Stimulated activated CD4-positive, alpha-beta T cell treated with anti-CD3 and anti-CD28 coated beads, Interleukin-2, amount 100 ng/mL, for 4 hours (primary cell): ENCODE results near the gene HSP90AA1.
"Not testable (repeated sequence)": the region's sequence is repeated elsewhere in the genome, so short reads cannot be mapped to it uniquely, and the experiment has no call there.

ENCODE experiments used
- DNase-seq: peaks from one replicate; pipeline ENCODE4 v3.0.0-alpha.2; 2020; ENCODE audit warnings: low read depth

HSP90AA1 gene

DNA sequence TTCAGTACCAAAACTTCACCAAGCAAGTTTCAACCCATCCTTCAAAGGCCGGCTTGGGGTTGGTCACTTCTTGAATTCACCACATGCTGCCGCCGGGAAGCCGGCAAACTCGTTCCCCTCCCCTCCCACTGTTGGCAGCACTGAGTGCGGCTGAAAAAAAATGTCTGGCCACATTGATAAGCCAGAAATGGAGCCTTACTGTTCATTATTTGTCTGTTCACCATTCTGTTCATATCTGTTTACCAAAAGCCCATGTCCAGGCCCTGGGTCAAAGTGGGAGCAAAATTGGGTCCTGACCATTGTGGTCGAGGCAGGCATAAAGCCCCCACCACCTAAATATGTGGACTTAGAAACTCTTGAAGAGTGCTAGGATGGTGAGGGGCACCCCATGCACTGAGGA is 7.3 kb upstream of the HSP90AA1 start:
- DNase-seq, result no peak

DNA sequence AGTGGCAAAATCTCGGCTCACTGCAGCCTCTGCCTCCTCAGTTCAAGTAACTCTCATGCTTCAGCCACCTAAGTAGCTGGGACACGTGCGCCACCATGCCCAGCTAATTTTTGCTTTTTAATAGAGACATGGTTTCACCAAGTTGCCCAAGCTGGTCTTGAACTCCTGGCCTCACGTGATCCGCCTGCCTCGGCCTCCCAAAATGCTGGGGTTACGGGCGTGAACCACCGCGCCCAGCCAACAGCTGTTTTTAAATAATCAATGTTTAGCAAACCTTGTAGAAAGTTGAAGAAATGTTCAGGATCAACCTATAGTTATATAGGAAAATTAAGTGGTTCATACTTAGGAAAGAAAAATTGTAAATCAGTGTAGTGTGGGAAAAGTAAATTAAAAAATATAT is 6.0 kb upstream of the HSP90AA1 start:
- DNase-seq, result no peak

DNA sequence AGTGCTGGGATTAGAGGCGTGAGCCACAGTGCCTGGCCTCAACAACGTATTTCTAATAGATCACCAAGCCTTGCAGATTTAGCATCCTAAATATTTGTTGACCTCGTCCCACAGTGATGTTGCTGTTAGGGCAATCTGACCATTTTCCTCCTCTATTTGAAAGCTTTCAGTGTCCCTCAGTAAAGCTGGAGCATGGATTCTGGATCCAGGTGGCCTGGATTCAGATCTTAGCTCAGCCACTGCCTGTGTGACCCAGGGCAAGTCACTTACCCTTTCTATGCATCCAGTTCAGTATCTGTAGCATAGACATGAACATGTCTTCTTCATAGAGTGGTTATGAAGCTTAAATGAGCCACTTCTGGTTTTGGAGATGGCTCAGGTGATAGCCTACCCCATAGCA is 3.9 kb upstream of the HSP90AA1 start:
- DNase-seq, result no peak

DNA sequence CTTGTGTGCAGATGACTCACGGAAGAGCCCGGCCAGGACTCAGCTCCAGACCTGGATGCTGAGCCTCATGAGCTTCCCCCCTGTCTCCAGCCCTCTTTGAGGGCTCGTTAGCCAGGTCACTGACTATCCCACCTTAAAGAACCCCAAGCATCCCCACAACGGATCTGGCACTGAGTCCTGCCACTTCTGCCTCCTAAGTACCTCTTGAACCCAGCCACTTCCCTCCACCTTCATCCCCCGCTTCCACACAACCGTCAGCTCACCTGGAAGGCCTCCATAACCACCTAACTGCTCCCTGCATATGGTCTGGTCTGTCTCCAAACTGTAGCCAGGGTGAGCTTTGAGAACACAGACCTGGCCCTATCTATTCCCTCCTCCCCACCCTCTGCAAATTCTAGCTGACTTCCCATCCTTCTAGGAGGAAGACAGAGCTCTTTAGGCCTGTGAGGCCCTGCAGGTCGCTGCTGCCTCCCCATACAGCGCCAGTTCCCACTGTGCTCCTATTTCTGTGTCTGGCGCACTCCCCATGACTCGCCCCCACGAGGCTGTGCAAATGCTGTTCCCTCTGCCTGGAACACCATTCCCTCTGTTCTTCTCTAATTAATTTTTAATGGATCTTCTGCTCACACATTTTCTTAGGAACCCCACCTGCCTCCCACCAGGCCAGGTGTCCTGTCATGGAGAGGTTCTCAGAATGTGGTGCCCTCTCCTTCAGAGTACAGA is 2.9 kb upstream of the HSP90AA1 start:
- no peak for DNase-seq

DNA sequence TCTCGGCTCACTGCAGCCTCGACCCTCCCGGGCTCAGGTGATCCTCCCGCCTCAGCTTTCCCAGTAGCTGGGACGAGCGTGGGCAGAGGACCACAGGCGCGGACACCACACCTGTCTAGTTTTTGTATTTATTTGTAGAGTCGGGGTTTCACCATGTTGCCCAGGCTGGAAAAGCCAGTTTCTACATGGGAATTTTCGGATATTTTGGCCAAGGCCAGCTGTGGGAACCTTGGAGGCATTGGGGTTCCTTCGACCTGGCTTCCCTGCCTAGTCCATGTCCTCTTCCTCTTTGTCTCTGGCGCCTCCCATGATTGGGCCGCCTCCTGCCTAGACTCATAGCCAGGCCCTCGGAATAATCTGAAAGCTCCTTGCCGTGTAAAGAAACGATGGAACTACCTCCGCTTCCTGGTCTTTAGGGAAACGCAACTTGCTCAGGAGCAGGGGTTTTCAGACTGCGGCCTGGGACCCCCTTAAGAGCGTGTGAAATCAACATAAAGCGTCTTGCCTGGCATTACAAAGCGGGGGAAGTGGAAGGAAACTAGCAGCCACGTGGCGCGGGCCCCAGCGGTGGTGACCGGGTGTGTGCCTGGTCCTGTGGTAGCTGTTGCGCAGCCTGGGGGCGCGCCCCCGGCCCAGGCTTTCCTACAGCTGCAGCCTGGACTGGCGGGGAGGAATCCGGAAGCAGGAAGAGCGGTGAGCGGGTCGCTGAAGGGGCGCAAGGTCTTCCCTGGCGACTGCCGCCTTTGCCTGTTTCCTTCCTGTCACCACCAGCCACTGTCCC is 1.4 kb upstream of the HSP90AA1 start:
- peak; percentile 66 for DNase-seq

DNA sequence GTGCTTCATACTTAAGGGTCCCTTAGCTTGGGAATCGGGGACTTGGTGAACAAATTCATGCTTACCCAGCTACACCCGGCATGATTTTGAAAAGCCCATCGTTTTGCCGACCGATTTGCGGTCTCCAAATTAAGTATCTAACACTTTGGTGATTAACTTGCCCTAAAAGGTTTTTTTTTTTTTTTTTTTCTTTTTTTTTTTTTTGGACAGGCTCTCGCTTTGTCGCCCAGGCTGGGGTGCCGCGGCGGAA is 843 bp upstream of the HSP90AA1 start:
- DNase-seq, result no peak

DNA sequence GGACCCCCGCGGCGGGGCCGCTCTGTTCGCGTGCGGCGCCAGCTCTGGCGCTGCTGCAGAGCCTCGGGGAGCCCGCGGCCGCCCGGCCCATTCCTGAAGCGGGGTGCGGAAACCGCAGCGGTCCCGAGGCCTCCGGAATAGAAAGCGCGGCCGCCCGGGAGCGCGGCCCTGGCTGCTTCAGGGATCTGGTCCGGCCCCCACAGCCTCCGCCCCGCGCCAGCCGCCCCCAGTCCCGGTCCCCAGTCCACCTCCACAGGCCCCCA is 204 bp downstream of the HSP90AA1 start:
- no peak for DNase-seq

DNA sequence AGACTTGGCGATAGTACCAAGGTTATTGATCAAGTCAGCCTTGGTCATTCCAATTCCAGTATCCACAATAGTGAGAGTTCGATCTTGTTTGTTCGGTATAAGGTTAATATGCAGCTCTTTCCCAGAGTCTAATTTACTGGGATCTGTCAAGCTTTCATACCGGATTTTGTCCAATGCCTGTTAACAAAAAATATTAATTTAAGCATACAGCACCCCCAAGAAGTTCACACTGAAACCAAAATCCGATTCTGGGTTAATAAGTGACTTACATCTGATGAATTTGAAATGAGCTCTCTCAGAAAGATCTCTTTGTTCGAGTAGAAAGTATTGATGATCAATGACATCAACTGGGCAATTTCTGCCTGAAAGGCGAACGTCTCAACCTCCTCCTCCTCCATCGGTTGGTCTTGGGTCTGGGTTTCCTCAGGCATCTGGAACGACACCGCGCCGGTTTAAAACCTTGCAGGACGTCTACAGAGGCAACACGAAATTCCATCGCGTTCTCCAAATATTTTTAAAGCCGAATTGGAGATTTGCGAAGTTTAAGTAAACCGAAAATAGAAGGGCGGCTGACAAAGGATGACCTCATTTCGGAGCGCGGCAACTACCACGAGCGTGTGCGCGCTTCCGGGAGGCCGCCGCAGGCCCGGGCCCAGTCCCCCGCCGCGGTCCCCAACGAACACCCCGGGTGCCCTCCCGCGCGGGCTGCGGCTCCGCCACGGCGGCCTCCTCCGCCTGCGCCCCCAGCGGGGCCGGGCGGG is 716 bp downstream of the HSP90AA1 start:
- DNase-seq, result peak; percentile 53

DNA sequence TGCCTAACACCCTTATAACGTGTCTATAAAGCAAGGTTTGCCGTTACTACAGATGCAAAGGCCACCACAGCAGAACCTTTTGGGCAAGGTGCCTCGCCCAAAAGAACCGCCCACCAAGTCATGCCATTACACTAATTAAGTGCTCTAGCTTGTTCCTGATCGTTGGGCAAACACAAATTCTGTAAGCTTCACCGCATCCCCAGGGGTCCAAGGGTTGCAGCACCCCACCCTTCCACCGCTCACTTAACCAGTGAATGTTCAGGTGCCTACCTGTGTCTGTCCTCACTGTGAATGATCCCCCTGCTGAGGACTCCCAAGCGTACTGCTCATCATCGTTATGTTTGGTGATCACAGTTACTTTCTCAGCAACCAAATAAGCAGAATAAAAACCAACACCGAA is 1.4 kb downstream of the HSP90AA1 start:
- DNase-seq, result no peak

DNA sequence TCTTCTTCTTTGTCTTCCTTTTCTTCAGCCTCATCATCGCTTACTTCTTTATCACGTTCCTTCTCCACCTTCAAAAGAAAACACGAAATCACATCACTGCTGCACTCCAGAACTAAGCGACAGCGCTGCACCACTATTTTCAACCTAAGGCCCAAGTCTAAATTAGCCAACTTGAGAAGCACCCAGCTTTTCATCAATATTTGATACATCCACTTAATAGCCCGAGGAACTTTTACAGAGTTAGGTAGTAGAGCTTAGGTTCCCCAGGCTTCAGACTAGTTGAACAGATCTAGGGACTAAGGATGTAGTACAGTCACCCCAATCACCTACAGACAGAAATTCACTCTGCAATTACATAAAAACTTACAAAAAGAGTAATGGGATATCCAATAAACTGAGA is 1.9 kb downstream of the HSP90AA1 start:
- DNase-seq, result no peak

DNA sequence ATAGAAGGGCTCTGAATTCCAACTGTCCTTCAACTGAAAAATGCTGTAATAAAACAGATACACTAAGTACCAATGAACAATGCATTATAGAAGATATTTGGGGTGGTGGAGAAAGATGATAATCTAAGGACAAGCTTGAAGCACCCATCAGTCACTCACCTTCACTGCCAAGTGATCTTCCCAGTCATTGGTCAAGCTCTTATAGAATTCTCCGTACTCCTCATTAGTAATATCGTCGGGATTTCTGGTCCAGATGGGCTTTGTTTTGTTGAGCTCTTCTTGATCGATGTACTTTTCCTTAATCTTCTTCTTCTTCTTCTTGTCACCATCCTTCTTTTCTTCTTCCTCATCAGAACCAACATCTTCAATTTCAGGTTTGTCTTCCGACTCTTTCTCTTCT is 2.3 kb downstream of the HSP90AA1 start:
- DNase-seq, result not testable (repeated sequence)

DNA sequence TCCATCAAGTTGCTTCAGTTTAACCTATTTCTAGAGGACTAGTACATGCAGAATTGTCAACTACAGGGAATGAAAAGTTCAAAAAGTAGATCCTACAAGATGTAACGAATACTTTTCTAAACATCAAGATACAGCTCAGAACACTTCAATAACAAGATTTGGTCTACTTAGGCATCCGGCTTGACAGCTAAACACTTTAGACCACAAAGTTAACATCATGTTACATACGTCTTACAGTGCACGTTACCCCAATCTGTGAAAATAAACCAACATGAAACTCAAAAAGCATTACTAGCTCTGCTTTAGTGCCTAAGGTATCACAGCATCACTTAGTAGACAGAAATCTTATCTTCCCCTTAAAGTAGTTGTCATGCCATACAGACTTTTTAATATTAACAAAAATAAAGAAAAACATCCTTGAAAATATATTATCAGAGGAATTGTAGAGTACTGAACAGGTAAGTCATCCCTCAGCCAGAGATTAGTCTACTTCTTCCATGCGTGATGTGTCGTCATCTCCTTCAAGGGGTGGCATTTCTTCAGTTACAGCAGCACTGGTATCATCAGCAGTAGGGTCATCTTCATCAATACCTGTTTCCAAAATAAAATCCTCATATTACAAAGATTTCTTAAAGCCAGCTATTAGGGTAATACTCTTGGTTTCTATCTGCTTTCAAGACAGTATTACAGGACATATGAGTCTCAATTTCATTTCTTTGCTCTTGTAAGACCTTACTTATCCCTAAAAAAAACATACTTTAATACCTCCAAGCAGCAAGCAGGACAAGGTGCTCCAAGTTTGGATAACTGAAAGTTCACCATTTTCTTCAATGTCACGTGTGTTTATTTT is 5.4 kb downstream of the HSP90AA1 start:
- no peak for DNase-seq

DNA sequence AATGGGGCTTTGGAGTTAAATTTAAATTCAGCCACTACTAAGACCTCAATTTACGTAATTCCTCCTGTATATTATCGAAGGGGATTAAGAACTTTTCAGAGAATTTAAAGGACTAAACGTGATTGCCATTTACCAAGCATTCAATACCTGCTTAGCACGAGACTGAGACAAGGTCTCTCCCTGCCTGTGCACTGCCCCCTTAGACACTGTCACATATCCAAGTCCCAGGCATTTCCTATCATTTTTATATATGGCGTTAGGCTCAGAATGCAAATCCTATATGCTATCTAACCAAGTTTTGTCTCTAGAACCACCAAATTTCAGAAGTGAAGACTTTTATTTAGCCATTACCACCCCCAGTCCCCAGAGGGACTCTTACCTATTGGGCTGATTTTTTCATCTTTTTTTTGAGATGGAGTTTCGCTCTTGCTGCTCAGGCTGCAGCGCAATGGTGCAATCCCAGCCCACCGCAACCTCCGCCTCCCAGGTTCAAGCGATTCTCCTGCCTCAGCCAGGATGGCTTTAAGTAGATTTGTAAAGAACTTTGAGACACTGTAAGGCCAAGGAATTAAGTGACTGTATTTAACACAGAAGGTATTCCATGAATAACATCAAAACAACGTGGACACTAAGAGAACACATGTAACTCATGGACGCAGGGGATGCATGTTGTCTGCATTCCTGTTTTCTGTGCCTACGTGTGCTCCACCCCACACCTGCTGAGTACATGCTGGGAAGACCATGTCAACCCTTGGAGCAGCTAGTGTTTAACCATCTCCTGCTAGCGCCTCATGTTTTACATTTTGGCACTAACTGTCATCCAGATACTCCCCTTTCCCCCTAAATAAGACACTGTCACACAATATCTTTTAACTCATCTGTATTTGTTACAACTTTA is 6.4 kb downstream of the HSP90AA1 start:
- no peak for DNase-seq

DNA sequence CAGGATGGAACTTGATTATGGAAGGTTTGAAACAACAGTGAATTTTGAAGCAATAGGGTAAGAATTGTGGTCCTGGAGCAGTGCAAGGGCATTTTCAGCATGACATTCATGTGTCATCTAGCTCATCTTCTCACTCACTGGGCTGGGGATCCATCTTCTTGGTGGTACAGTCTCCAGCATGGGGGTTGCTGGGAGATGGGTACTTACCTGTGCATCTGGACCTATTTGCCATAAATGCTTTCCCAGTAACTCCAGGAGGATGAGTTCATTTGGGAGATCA is 7.2 kb downstream of the HSP90AA1 start:
- no peak for DNase-seq

DNA sequence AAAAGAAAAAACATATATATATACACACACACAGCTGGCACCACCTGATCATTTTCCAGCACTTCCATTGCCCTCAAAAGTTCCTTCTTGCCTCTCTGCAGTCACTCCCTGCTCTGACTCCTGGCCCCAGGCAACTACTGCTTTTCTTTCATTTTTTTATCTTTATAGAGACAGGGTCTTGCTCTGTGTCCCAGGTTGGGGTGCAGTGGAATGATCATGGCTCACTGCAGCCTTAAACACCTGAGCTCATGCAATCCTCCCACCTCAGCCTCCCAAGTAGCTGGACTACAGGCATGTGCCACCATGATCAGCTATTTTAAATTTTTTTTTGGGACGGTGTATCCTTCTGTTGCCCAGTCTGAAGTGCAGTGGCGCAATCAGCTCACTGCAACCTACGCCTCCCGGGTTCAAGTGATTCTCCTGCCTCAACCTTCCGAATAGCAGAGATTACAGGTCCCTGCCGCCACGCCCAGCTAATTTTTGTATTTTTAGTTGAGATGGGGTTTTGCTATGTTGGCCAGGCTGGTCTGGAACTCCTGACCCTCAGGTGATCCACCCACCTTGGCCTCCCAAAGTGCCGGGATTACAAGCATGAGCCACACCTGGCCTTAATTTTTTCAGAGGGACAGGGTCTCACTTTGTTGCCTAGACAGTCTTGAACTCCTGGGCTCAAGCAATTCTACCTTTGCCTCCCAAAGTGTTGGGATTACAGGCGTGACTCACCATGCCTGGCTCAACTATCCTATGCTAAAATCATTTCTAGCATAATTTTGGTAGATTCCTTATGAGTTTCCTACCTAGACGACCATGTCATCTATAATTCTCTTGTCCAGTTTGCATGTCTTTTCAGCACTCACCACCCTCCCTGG is 7.8 kb downstream of the HSP90AA1 start:
- no peak for DNase-seq

DNA sequence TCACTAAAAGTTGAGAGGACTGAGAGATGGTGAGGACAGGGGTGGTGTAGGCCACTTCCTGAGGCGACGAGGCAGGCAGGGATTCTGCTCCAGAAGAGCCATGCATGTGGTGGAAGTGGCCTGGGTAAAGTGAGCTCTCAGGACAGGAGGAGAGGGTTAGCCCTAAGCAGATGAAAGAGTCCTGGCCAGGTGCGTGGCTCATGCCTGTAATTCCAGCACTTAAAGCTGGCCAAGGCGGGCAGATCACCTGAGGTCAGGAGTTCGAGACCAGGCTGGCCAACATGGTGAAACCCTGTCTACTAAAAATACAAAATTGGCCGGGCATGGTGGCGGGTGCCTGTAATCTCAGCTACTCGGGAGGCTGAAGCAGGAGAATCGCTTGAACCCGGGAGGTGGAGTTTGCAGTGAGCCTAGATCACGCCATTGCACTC is 8.5 kb downstream of the HSP90AA1 start:
- not testable (repeated sequence) for DNase-seq

DNA sequence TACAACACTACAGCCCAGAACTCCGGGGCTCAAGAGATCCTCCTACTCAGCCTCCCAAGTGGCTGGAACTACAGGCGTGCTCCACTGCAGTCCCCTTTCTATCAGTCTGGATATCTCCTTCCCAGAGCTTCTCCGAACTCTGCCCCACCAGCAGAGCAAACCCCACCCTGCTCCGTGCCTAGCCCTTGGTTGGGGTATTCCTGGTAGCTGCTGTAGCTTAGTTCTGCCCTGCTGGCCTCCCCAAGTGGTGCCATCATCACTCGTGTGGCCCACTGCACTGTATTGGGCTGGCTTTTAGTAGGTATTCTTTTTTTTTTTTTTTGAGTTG is 9.5 kb downstream of the HSP90AA1 start:
- no peak for DNase-seq

DNA sequence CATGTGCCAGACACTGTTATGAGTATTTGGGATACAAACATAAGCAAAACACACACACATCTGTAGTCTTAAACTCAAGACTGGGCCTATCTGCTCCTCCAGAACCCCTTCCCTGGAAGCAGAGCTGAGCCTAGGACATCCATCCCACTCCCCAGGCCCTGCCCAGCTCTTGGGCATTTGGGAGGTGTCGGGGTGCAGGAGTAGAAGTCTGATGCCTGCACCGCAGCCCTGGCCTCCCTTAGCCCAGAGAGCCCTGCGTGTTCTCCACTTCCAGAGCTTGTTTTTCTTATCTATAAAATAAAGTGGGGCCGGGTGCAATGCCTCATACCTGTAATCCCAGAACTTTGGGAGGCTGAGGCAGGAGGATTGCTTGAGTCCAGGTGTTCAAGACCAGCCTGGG is 11.7 kb downstream of the HSP90AA1 start:
- no peak for DNase-seq

DNA sequence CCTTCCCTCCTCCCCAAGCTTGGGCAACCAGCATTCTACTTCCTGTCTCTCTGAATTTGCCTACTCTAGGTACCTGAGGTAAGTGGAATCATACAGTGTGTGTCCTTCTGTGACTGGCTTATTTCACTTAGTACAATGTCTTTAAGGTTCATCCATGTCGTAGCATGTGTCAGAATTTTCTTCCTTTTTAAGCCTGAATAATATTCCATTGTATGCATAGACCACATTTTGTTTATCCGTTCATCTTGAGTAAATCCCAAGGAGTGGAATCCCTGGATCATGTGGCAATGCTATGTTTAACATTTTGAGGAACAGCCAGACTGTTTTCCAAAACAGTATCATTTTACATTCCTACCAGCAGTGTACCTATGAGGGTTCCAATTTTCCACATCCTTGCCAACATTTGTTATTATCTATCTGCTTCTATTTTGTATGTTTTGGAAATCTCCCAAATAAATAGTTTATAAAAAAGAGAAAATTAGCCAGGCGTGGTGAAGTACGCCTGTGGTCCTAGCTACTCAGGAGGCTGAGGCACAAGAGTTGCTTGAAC is 12.4 kb downstream of the HSP90AA1 start:
- no peak for DNase-seq

DNA sequence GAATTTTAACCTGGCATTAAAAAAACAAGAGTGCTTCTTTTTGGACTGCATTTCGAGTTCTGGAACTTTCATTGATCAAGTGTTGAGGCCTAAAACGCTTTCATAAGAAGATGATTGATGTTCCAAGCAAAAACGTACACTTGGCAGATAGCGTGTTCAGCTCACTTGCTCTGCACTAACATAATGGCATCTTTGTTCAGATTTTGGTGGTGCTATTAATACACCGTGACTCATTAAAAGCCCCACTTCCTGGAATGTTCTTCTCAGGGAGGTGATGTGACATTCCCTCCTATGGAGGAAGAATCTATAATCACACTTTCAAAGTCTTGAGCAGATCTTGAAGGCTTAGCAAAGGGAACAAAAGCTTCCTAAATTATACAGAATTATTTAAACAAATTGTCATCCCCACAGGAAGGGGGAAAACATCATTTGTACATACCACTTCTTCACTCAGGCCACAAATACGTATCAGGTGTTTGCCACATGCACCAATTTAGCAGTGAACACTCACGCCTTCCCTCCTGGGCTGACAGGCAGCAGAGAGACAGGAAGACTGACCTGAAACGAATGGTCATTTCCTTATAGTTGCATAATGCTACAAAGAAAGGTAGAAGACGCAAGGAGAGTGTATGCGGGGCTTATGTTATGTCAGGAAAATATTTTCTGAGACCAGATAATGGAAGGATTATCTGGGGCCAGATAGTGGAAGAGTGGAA is 15.4 kb downstream of the HSP90AA1 start:
- no peak for DNase-seq
